GM21515 (cell line): ENCODE measurements around the gene FAM168A.

ENCODE experiments used
- ATAC-seq: cut with Tn5 transposase; IDR thresholded peaks from one replicate; pipeline ENCODE4 v1.9.1; 2021; ENCODE audit not compliant: unreplicated experiment

FAM168A gene

DNA sequence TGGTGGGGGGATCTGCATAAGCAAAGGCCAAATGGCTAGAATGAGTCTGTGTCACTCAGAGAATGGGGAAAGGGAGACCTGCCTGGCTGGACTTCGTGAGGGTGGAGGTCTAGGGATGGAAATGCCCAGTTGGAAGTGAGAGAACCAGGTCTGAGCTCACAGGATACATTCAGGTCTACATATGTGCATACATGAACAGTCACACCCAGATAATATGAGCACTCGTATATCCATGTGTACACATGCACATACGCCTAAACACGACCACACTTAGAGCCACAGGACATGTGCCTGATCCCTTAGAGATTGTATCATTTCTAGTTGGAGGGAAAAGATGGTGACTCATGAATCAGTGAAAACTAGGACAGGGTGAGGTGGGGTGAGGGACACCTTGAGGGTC, 242.8 kb downstream of the FAM168A start:
- no peak for ATAC-seq

DNA sequence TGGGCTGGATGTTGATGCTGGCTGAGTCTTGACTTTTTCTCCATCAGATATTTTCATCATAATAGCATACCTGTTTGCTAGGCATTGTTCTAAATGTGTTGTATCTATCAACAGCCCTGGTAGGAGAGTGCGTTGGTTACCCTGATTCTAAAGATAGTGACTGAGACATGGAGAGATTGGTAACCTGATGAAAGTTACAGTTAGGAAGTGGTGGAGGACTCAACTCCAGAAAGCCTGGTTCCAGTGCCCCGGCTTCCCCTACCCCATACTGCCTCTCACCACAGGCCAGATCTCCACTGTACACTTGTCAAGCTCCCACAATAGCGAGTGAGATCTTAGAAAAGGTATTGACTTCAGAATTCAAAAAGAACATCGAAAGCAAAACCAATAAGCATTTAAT, 244.5 kb downstream of the FAM168A start:
- ATAC-seq = no peak

DNA sequence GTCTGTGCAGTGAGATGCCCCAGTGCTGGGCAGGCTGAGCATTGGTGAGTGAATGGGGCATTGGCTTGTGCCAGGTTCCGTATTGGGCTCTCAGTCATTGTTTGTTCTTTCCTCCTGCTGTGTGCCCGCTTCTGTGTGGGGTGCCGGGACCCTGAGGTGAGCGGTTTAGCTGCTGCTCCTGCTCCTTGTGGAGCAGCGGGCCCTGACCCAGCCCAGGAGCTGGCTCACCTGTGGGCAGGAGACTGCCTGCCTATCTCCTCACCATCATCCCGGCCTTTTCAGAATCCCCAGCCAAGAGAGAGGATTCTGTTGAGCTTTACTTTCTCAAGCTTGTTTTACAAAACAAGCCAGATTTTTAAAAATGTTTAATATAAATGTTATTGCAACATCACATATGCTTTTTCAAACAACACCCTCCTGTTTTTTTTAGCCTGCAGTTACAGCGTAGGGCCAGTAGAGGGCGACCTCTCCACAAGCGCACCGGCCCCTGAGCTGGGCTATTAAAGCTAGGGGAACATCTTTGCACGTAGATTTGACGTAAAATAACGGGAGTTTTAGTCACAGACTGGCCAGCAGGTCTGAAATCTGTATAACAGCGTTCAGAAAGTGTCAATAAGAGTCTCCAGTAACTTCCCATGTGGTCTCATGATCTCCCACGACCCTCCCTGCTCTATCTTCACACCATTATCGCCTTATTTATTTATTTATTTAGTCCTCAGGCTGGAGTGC, 246.8 kb downstream of the FAM168A start:
- no peak for ATAC-seq
